K562 (cell line): ENCODE data around the gene SFT2D2. TPM values are rescaled to one million over a fixed set of nuclear protein-coding genes. Genes with fewer than 3 reads are reported as not detected.

ENCODE experiments used
- AFF1 ChIP-seq, 2 experiments: fragments of 450-650 bp; IDR thresholded peaks; 2 replicates each; pipeline ENCODE4 v1.6.1; 2018; ENCODE audit warnings: mild to moderate bottlenecking in 2 of 2, low read depth in 1 of 2; ENCODE audit not compliant: partially characterized antibody in 2 of 2
- CHD4 ChIP-seq: fragments of 200-600 bp; sonication (generic); IDR thresholded peaks from 3 replicates; pipeline ENCODE4 v1.6.1; 2012; ENCODE audit warnings: low read depth, mild to moderate bottlenecking, mixed read lengths, low read length, inconsistent platforms; ENCODE audit not compliant: insufficient read depth, insufficient replicate concordance, poor library complexity, severe bottlenecking
- DMBX1 ChIP-seq: fragments of 250-450 bp; sonication (Bioruptor Pico); IDR thresholded peaks from 2 replicates; pipeline ENCODE4 v1.8.0; 2022; ENCODE audit warnings: inconsistent platforms, mild to moderate bottlenecking, moderate library complexity, borderline replicate concordance
- E4F1 ChIP-seq: fragments of 250-450 bp; sonication (Bioruptor Pico); IDR thresholded peaks from 2 replicates; pipeline ENCODE4 v1.5.0; 2021; ENCODE audit warnings: mild to moderate bottlenecking, borderline replicate concordance
- FOSL1 ChIP-seq: fragments of 200-800 bp; sonication (Bioruptor generic); conservative IDR thresholded peaks from 2 replicates; pipeline ENCODE4 v1.6.1; 2016; ENCODE audit warnings: missing genetic modification characterization, missing compliant biosample characterization
- HOXB6 ChIP-seq: fragments of 250-450 bp; sonication (Bioruptor Pico); IDR thresholded peaks from 2 replicates; pipeline ENCODE4 v1.5.1; 2022; ENCODE audit warnings: mild to moderate bottlenecking, borderline replicate concordance
- MEF2D ChIP-seq: conservative IDR thresholded peaks from 2 replicates; pipeline ENCODE4 v1.6.1; 2016; ENCODE audit warnings: low read depth, missing genetic modification characterization, missing compliant biosample characterization
- PHTF2 ChIP-seq: fragments of 250-450 bp; sonication (Bioruptor Pico); IDR thresholded peaks from 2 replicates; pipeline ENCODE4 v1.5.0; 2021; ENCODE audit warnings: mild to moderate bottlenecking
- PRPF4 ChIP-seq: fragments of 200-400 bp; formaldehyde crosslinking; IDR thresholded peaks from one replicate; pipeline ENCODE4 v1.6.1; 2017; ENCODE audit warnings: low read length, low read depth, mild to moderate bottlenecking; ENCODE audit not compliant: insufficient read depth, poor library complexity, severe bottlenecking
- RCOR1 ChIP-seq, 2 experiments: IDR thresholded peaks; 2 replicates each; pipeline ENCODE4 v1.6.1; 2012; ENCODE audit warnings: low read depth in 2 of 2, low read length in 2 of 2, borderline replicate concordance in 1 of 2, improper control_type of control experiment in 1 of 2
- SAP30 ChIP-seq: fragments of 200-600 bp; sonication (generic); IDR thresholded peaks from 2 replicates; pipeline ENCODE4 v1.6.1; 2012; ENCODE audit warnings: borderline replicate concordance, low read depth, mild to moderate bottlenecking, moderate library complexity, low read length, control low read depth, inconsistent platforms; ENCODE audit not compliant: insufficient read depth, poor library complexity, severe bottlenecking
- SIN3A ChIP-seq, 2 experiments: fragments of 150-350 bp in 1 of 2; IDR thresholded peaks; 2 replicates each; pipeline ENCODE4 v1.6.1; 2011 to 2016; ENCODE audit warnings: borderline replicate concordance in 2 of 2, low read depth in 2 of 2, low read length in 2 of 2, mild to moderate bottlenecking in 2 of 2, moderate library complexity in 2 of 2; ENCODE audit not compliant: control insufficient read depth in 1 of 2
- ZBTB7A ChIP-seq: IDR thresholded peaks from 2 replicates; pipeline ENCODE4 v1.6.1; 2011; ENCODE audit warnings: low read depth, mild to moderate bottlenecking, low read length, moderate library complexity, borderline replicate concordance; ENCODE audit not compliant: control insufficient read depth
- ZNF277 ChIP-seq: fragments of 250-450 bp; sonication (Bioruptor Pico); IDR thresholded peaks from 2 replicates; pipeline ENCODE4 v1.8.0; 2022; ENCODE audit warnings: inconsistent platforms, mild to moderate bottlenecking, moderate library complexity, borderline replicate concordance
- polyA plus RNA-seq, 8 experiments: library from polyadenylated mRNA; depleted of rRNA in 4 of 8; stranded (reverse) in 5 of 8; unstranded in 3 of 8; fragments of >200 nt; fragmentation: Nextera tagmentation in 2 of 8; fragmentation: Illumina TruSeq in 1 of 8; extraction: Ambion mirVana in 2 of 8; extraction: Trizol in 1 of 8; gene quantifications; 2 replicates each; pipeline versions ENCODE4 v1.2.1 to v1.2.3, GENCODE V29; 2011 to 2014; ENCODE audit warnings: inconsistent platforms in 1 of 8, missing spikeins in 1 of 8
- total RNA-seq, 7 experiments: library from RNA; depleted of rRNA in 6 of 7; stranded (reverse); fragments of >200 nt in 6 of 7; fragmentation: Illumina TruSeq in 2 of 7; extraction: Trizol in 2 of 7; gene quantifications; 2 replicates each; pipeline versions ENCODE4 v1.2.1 to v1.2.3, GENCODE V29; 2011 to 2021; ENCODE audit warnings: low replicate concordance in 1 of 7

Gene SFT2D2
- total and polyA plus RNA-seq, 9 of the 15 experiments (the other 6 are each of a cell fraction or from before 2014, with no cell fraction given) = 3.4 to 50.1 (median 21.6) TPM

- TF ChIP-seq PHTF2 (no peak), SAP30 (no peak), AFF1 (IDR thresholded peaks at IDR 0.05; ENCODE audit: low read depth in 1 of 2, partially characterized antibody in 2 of 2) (no peak), ZBTB7A (no peak), E4F1 (CRISPR knock-in tag) (no peak), HOXB6 (CRISPR knock-in tag) (no peak), DMBX1 (CRISPR knock-in tag) (no peak), SIN3A (IDR thresholded peaks at IDR 0.05; ENCODE audit: borderline replicate concordance in 2 of 2, control insufficient read depth in 1 of 2, low read depth in 2 of 2, low read length in 2 of 2) (no peak), FOSL1 (tag) (no peak), CHD4 (no peak), ZNF277 (CRISPR knock-in tag) (no peak), PRPF4 (no peak), MEF2D (no peak), RCOR1 (IDR thresholded peaks at IDR 0.05; ENCODE audit: borderline replicate concordance in 1 of 2, low read depth in 2 of 2, low read length in 2 of 2) (no peak)
Measured at GRCh38 chr1:168234846-168235547, 9.2 kb downstream of the SFT2D2 start (continued).
